ENCODE measurements around the gene KCNQ1.

KCNQ1 gene

DNA sequence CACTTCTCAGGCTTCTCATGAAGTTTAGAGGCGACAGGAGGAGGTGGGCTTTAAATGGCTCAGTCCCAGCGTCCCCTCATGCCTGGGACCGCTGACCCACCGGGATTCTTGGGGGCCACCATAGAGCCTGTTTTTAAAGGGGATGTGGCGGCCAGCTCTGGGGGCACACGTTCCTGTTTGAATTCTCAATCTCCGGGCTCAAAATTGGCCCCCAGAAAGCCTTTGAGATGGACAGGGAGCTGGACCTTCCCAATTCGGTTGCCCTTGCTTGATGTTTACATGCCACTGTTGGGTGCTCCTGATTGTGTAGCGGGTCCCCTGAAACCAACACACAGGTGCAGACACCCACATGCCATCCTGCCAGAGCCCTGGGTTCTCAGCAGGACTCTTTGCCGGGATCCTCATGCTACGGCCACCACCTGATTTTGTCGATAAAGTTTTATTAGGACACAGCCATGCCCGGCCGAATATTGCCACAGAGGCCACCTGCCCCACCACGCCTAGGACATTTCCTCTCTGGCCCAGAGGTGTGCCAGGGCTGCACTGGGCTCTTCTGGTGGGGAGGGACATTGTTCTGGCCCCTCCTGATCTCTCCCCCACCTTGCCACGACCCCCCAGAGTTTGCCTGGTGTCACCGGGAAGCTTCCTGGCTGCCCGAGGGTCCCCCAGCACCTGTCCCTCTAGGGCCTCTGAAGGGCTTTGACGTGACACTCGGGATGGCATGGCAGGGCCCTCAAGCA is 71.6 kb downstream of the KCNQ1 start:
- FAIRE-seq: no peak
- no peak for DNase-seq (ENCODE audit: insufficient read length, low spot score)
- TF ChIP-seq, protein P1, sequence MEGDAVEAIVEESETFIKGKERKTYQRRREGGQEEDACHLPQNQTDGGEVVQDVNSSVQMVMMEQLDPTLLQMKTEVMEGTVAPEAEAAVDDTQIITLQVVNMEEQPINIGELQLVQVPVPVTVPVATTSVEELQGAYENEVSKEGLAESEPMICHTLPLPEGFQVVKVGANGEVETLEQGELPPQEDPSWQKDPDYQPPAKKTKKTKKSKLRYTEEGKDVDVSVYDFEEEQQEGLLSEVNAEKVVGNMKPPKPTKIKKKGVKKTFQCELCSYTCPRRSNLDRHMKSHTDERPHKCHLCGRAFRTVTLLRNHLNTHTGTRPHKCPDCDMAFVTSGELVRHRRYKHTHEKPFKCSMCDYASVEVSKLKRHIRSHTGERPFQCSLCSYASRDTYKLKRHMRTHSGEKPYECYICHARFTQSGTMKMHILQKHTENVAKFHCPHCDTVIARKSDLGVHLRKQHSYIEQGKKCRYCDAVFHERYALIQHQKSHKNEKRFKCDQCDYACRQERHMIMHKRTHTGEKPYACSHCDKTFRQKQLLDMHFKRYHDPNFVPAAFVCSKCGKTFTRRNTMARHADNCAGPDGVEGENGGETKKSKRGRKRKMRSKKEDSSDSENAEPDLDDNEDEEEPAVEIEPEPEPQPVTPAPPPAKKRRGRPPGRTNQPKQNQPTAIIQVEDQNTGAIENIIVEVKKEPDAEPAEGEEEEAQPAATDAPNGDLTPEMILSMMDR (IDR thresholded peaks at IDR 0.05; ENCODE audit: insufficient read depth, missing control alignments): no peak

- DNase-seq (ENCODE audit: insufficient read length, low spot score): no peak
- FAIRE-seq: no peak
- TF ChIP-seq, protein P1 (IDR thresholded peaks at IDR 0.05; ENCODE audit: insufficient read depth, missing control alignments): no peak
Observed at GRCh38 chr11:2517016-2517385, 72.2 kb downstream of the KCNQ1 start.

GRCh38 chr11:2517386-2518064 is 72.7 kb downstream of the KCNQ1 start:
- FAIRE-seq (no peak), DNase-seq (ENCODE audit: insufficient read length, low spot score) (no peak)

DNA sequence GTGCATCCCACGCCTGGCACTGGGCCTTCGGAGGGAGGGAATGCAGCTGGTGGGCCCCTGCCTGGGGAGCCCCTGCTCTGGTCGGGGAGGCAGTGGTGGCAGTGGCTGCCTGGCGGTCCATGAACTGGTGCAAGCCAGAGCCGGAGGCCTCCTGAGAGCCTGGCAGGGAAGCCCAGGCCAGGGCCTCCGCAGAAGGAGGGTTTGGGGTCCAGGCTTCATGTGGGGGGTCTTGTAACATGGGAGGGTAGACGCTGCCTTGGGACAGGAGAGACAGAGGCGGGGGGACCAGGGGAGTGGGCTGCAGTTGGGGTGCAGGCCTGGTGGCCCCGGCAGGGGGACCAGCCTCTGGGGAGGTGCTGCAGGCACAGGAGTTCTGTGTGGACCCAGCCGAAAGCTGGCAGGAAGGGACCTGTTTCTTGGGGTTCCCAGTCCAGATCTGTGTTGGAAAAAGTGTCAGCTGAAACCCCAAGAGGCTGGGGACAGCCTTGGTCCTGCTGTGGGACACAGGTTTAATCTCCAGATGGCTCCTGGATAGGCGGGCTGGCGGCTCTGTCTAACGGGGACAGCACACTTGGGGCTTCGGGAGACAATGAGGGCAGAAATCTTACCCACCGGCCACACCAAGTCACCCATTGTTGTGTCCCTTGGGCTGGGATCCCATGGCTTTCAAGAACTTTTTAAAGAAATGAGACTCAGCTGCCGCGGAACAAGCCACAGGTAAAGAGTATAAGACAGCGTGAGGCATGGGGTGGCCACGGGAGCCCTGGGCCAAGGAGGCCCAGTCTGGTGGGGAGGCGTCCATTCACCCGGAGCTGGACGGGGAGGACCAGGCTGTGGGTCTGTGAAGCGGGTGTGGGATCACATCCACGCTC is 73.5 kb downstream of the KCNQ1 start:
- TF ChIP-seq, protein P1 (IDR thresholded peaks at IDR 0.05; ENCODE audit: insufficient read depth, missing control alignments): no peak
- no peak for FAIRE-seq

More at GRCh38 chr11:2517386-2518064, 72.7 kb downstream of the KCNQ1 start:
- TF ChIP-seq, protein P1 (IDR thresholded peaks at IDR 0.05; ENCODE audit: insufficient read depth, missing control alignments): no peak

DNA sequence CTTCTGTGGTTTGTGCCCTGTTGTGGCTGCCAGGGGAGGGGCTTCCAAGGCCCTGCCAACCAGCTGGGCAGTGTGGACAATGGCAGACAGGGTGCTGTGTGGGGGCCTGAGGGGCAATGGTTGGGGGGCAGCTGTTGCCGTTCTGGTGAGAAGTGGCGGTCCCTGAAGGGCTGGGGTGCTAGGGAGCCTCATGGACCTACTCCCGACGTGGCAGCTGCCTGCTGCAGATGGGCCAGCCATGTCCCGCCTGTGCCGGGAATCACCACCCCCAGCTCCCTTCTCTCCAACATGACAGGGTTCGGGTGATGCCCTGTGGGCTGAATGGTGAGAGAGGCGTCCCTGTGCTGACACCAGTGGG is 74.2 kb downstream of the KCNQ1 start:
- FAIRE-seq (no peak), DNase-seq (ENCODE audit: insufficient read length, low spot score) (no peak)
- TF ChIP-seq, protein P1 (IDR thresholded peaks at IDR 0.05; ENCODE audit: insufficient read depth, missing control alignments): no peak

More for the DNA sequence above, 73.5 kb downstream of the KCNQ1 start:
- no peak for DNase-seq (ENCODE audit: insufficient read length, low spot score)

- TF ChIP-seq, protein P1 (IDR thresholded peaks at IDR 0.05; ENCODE audit: insufficient read depth, missing control alignments): no peak
- FAIRE-seq: no peak
- DNase-seq (ENCODE audit: insufficient read length, low spot score): no peak
Observed at GRCh38 chr11:2519517-2519861, 74.7 kb downstream of the KCNQ1 start.
